Subcutaneous adipose tissue (tissue), 4 donors: Measurements from ENCODE around the gene MST1. TPM values are rescaled to one million over a fixed set of nuclear protein-coding genes. Genes with fewer than 3 reads are reported as not detected.

Experiments used
- CTCF ChIP-seq: fragments of 450-650 bp; IDR thresholded peaks from one replicate; pipeline ENCODE4 v1.5.1; 2016; ENCODE audit warnings: low read depth, mild to moderate bottlenecking, control low read depth, antibody characterized with exemption, moderate library complexity
- total RNA-seq, 4 donors: library from RNA; depleted of rRNA; stranded (reverse); fragments of >200 nt; gene quantifications; one replicate each; pipeline ENCODE4 v1.1.0, GENCODE V29; 2016

Gene MST1
- total RNA-seq, 4 donors from 2014 or later, result 2.1 to 11.5 (median 8.2) TPM

DNA sequence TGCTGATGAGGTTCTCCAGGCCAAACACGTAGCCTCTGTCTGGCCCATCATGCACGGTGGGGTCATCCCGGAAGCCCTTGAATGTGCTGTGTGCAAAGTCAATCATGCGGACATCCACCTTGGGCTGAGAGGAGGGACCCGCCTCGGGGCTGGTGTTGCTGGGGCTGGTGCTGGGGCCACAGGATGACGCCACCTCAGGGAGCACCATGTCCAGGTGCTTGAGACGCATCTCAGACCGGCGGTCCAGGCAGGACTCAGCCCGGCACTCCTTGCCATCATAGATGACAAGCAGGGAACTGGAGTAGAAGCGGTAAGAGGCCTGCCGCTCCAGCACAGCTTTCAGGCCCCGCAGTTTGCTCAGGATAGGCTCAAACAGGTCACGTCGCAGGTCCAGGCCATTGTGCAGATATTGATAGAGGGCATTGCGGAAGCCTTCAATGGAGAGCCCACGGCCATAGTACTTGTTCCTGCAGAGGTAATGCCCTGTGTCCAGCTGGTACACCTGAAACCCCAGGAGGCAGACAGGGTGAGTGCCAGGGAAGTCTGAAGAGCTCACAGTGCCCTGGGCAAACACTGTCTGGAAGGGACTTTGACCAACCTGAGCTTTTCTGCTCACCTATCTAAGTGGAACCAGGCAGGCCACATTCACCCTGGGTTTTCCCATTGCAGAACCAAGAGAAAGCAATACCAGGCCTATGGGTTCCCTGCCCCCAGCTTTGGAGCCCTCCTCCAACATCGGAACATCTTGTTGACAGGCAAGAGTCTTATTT lies 38.1 kb upstream of the MST1 start:
- TF ChIP-seq CTCF, result no peak

DNA sequence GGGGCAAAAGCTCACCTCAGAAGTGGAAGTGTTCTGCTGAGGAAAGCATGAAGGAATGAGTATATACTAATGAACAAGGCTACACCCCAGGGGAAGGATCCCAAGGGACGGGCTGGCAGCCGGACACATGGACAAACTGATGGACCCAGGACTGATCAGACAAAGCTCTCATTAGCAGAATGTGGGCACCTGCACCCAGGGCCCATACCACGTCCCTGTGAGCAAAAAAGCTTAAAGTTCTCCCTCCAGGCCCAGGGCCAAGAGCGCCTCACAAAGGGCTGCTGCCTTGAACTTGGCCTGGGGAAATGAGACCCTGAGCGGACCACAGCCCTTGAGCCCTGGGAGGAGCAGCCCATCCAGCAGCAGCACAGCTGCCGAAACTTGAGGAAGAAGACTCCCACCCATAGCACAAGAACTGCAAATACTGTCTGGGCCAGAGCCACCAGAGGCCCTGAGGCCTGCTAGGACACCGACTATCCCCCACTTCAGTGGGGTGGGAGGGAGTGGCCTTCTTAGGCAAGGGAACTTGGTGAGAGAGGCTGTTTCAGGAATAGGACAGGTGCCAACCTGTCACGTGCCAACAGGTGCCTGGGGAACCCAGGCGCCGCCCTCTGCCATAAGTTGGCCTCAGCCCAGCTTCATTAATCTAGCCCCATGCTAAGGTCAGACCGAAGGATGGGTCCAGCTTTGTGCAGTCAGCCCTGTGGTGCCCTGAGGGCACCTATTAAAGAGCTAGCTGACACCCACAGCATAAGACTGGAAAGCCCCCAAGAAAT lies 36.8 kb upstream of the MST1 start:
- no peak for TF ChIP-seq CTCF

DNA sequence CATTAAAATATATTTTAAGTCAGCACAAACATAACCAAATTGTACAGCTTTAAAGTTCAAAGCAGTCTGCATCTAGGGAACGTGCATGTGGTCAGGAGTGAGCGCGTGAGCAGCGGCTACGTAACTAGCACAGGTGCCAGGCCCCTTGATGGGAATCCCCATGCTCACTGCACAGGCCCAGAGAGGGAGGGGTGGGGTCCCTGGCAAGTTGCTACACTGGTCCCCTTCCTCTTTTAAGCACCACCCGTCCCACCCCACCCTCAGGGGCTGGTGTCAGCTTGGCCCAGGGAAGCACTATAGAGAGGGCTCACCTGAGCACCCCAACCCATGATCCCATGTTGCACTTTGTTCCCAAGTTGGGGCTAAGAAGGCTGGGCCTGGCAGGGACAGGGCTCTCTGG lies 35.3 kb upstream of the MST1 start:
- TF ChIP-seq CTCF, result no peak

DNA sequence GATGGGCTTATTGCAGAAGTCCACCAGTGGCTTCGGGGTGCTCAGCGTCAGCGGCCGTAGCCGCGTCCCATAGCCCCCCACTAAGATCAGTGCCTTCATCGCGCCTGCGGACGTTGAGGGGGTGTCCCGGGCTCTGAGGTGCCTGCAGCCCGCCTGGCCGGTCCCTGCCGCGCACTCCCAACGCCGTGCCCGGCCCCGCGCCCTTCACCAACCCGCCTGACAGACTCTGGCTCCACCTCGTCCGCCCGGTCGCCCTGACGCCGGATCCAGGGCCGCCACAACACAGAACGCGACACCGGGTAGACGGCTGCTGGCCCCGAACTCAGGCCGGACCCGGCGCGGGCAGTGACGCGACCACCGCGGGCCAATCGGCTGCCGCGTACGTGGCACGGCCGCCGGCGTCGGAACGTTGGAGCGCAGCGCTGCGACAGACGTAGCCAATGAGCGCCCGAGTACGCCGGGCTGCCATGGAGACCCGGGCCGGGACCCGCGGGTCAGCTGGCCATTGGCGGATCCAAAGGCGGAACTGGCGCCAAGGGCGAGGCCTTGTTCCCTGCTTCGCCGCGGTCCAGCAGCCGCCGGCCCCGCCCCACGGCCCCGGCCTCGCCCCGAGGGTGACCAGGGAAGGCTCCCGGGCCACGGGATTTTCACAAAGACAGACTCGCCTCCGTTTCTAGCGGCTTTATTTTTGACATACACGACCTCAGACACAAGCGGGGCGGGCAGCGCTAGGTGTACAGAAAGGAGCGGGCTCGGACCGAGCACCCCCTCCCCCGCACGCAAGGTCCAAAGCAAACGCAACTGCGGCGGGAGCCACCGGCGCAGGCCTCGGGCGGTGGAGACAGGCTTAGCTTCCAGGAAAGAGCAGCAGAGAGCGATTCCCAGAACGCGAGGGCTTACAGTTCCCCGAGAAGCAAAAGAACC lies 34.6 kb upstream of the MST1 start, which contains the start of gene GMPPB:
GMPPB (minus strand) TSS at position 324 of the 924 bp plus-strand sequence; CDS start at position 99, 225 bp downstream.
- TF ChIP-seq CTCF, result no peak

DNA sequence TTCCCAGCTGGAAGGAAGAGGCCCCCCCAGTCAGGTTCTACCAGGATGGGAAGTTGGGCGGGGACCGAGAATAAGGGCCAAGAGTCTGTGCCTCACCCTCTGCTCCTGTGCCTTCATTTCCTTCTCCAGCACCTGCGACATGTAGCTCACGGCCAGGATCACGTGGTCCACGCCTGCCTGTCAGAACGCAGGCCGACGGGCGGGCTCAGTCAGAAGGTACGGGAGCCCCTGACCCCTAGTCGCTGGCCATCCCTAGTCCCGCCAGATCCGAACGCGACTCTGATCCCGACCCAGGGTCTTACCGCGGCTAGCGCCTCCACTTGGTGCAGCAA lies 34.0 kb upstream of the MST1 start:
- no peak for TF ChIP-seq CTCF

DNA sequence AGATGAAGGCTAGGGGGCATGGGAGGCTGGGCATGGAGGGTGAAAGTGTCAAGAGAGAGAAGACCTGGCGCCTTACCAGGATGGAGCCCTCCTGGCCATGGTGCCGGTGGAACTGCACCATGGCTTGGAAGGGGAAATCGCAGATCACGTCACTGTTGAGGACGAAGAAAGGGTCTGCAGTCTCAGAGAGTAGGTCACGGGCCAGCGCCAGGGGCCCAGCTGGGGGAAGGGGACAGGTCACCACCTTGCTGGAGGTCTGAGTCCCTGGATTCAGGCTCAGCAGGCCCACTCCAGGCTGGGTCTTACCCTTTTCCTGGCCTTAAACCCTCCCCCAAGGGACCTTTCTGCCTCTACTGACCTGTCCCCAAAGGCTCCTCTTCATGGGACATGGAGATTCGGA lies 33.6 kb upstream of the MST1 start:
- no peak for TF ChIP-seq CTCF
